HepG2 (cell line): Measurements from ENCODE around the gene PTPRM. TPM values are rescaled to one million over a fixed set of nuclear protein-coding genes. Genes with fewer than 3 reads are reported as not detected.

Experiments
- ATAC-seq: fragments of 200-7000 bp; cut with Tn5 transposase; 3 replicates; pipeline ENCODE4 v1.9.1; 2020; ENCODE audit warnings: mild to moderate bottlenecking, moderate library complexity
- BruUV-seq: library from RNA; stranded (reverse); fragments of 400-500 nt; replicated peaks from 2 replicates; lab custom pipeline; 2021; lab: Mats Ljungman, UMichigan
- CTCF ChIA-PET: fragments of 300-600 bp; formaldehyde crosslinking; extraction: SDS; loops from one replicate; lab custom pipeline; 2021; ENCODE audit warnings: low total read pairs, inconsistent platforms, low intra/inter-chr PET ratio; lab: Yijun Ruan, JAX
- POLR2A ChIA-PET: fragments of 350-600 bp; sonication (Branson Sonifier 250); formaldehyde crosslinking; loops from one replicate; lab custom pipeline; 2020; ENCODE audit warnings: antibody characterized with exemption, inconsistent platforms; lab: Yijun Ruan, JAX
- DNase-seq: peaks from one replicate; pipeline ENCODE4 v3.0.0-alpha.2; 2015; ENCODE audit warnings: low spot score
- FAIRE-seq: peaks from 3 replicates; lab custom pipeline; 2011; peaks lifted over from hg19 to GRCh38; lab: Jason Lieb, UNC
- H2AFZ ChIP-seq: one replicate; pipeline ENCODE4 v1.6.1; 2011; ENCODE audit warnings: low read length, inconsistent platforms
- H3K27ac ChIP-seq: fragments of 300-600 bp; 3 replicates; pipeline ENCODE4 v1.8.0; 2011; ENCODE audit warnings: mixed run types, mild to moderate bottlenecking, mixed read lengths, low read length, inconsistent platforms; ENCODE audit not compliant: insufficient read depth; ENCODE audit errors: extremely low read length
- H3K27me3 ChIP-seq, 2 experiments: fragments of 200-600 bp in 1 of 2; 2 replicates in 1 of 2; 3 replicates in 1 of 2; pipeline versions ENCODE4 v1.6.0 to v1.8.0; 2011; ENCODE audit warnings: low read length in 2 of 2, mild to moderate bottlenecking in 2 of 2, moderate library complexity in 2 of 2, inconsistent platforms in 1 of 2; ENCODE audit not compliant: insufficient read depth in 2 of 2, control insufficient read depth in 1 of 2
- H3K36me3 ChIP-seq, 2 experiments: fragments of 200-600 bp in 1 of 2; replicated peaks in 1 of 2; 2 replicates in 1 of 2; 3 replicates in 1 of 2; pipeline versions ENCODE4 v1.5.1 to v1.8.0; 2011; ENCODE audit warnings: low read length in 2 of 2, inconsistent platforms in 1 of 2; ENCODE audit not compliant: insufficient read depth in 2 of 2, control insufficient read depth in 1 of 2
- H3K4me1 ChIP-seq: 2 replicates; pipeline ENCODE4 v1.5.1; 2012; ENCODE audit warnings: low read length, inconsistent platforms; ENCODE audit not compliant: insufficient read depth
- H3K4me2 ChIP-seq: 2 replicates; pipeline ENCODE4 v1.6.0; 2011; ENCODE audit warnings: low read depth, low read length, inconsistent platforms
- H3K4me3 ChIP-seq, 3 experiments: fragments of 200-600 bp in 1 of 3; sonication (generic), shearing (Covaris generic) in 1 of 3; replicated peaks in 1 of 3; 2 replicates each; pipeline ENCODE4 v1.5.1; 2011 to 2016; ENCODE audit warnings: low read length in 3 of 3, inconsistent platforms in 2 of 3, low read depth in 2 of 3, mild to moderate bottlenecking in 2 of 3, control low read depth in 1 of 3, mixed read lengths in 1 of 3; ENCODE audit not compliant: insufficient read depth in 1 of 3
- H3K79me2 ChIP-seq: one replicate; pipeline ENCODE4 v1.6.1; 2011; ENCODE audit warnings: low read length, inconsistent platforms; ENCODE audit not compliant: insufficient read depth
- H3K9ac ChIP-seq: 2 replicates; pipeline ENCODE4 v1.6.0; 2011; ENCODE audit warnings: mild to moderate bottlenecking, low read depth, low read length, inconsistent platforms; ENCODE audit not compliant: insufficient read depth
- H3K9me3 ChIP-seq: 2 replicates; pipeline ENCODE4 v1.5.1; 2012; ENCODE audit warnings: mild to moderate bottlenecking, low read length
- H4K20me1 ChIP-seq: 2 replicates; pipeline ENCODE4 v1.6.0; 2011; ENCODE audit warnings: inconsistent platforms, mild to moderate bottlenecking, low read length, moderate library complexity; ENCODE audit not compliant: insufficient read depth
- TOPORS ChIP-seq: sonication (generic); formaldehyde crosslinking; IDR thresholded peaks from 2 replicates; pipeline ENCODE4 v1.8.0; 2023; ENCODE audit warnings: mild to moderate bottlenecking, missing genetic modification reagents
- ZBTB7B ChIP-seq: sonication (generic); formaldehyde crosslinking; IDR thresholded peaks from 2 replicates; pipeline ENCODE4 v1.4.0; 2020; ENCODE audit warnings: missing genetic modification reagents
- ZKSCAN5 ChIP-seq: sonication (generic); formaldehyde crosslinking; IDR thresholded peaks from 2 replicates; pipeline ENCODE4 v1.5.1; 2020; ENCODE audit warnings: mild to moderate bottlenecking, missing genetic modification reagents
- ZNF3 ChIP-seq: IDR thresholded peaks from 2 replicates; pipeline ENCODE4 v1.7.0; 2017; ENCODE audit warnings: inconsistent platforms
- WGBS: methylation state at CpG from one replicate; pipeline ENCODE4 v1.1.6; 2017; ENCODE audit warnings: low lambda C conversion rate; 5-methylcytosine and 5-hydroxymethylcytosine counted together
- in situ Hi-C: cut with HindIII; loops from 2 replicates; pipeline ENCODE4 v1.10.0; 2017; ENCODE audit warnings: low pct_unique_long_range_greater_than_20kb; ENCODE audit not compliant: extremely low pct_ligation_motif_present
- intact Hi-C: fragments of 100-400 bp; cut with micrococcal nuclease; formaldehyde crosslinking; loops from one replicate; pipeline ENCODE4 v1.10.0; 2022; ENCODE audit not compliant: unreplicated experiment
- polyA plus RNA-seq, 8 experiments: library from polyadenylated mRNA; depleted of rRNA in 3 of 8; stranded (reverse) in 7 of 8; unstranded in 1 of 8; fragments of >200 nt; fragmentation: Illumina TruSeq in 4 of 8; extraction: Trizol in 4 of 8; gene quantifications; 2 replicates each; pipeline versions ENCODE4 v1.2.1 to v1.2.3, GENCODE V29; 2011 to 2016; ENCODE audit warnings: low read depth in 4 of 8, missing spikeins in 1 of 8, mixed read lengths in 1 of 8; ENCODE audit not compliant: insufficient read depth in 1 of 8
- total RNA-seq, 5 experiments: library from RNA; depleted of rRNA; stranded (reverse); fragments of >200 nt; fragmentation: Illumina TruSeq; extraction: Trizol; gene quantifications; 2 replicates each; pipeline ENCODE4 v1.2.3, GENCODE V29; 2016; ENCODE audit warnings: low read depth in 1 of 5
- TF ChIP-seq, protein P1 (sequence below): sonication (generic); formaldehyde crosslinking; IDR thresholded peaks from 2 replicates; pipeline ENCODE4 v1.9.0; 2021; ENCODE audit warnings: mild to moderate bottlenecking, missing genetic modification reagents
- TF ChIP-seq, protein P2 (sequence below): sonication (generic); formaldehyde crosslinking; IDR thresholded peaks from 2 replicates; pipeline ENCODE4 v1.4.0; 2020; ENCODE audit warnings: missing genetic modification reagents
- TF ChIP-seq, protein P3 (sequence below): sonication (generic); formaldehyde crosslinking; IDR thresholded peaks from 2 replicates; pipeline ENCODE4 v1.4.0; 2020; ENCODE audit warnings: missing genetic modification reagents, borderline replicate concordance

Gene PTPRM
- total and polyA plus RNA-seq, 2 of the 13 experiments (the other 11 are each of a cell fraction or from before 2014, with no cell fraction given) = 12.6 to 108 TPM

GRCh38 chr18:8095947-8096570 lies 528.9 kb downstream of the PTPRM start:
- H3K36me3 ChIP-seq = peaks cover 0 to 2% of the 10 kb centered on the region in 2 experiments; a peak in 2 of 5 replicates
- TF ChIP-seq, protein P1, sequence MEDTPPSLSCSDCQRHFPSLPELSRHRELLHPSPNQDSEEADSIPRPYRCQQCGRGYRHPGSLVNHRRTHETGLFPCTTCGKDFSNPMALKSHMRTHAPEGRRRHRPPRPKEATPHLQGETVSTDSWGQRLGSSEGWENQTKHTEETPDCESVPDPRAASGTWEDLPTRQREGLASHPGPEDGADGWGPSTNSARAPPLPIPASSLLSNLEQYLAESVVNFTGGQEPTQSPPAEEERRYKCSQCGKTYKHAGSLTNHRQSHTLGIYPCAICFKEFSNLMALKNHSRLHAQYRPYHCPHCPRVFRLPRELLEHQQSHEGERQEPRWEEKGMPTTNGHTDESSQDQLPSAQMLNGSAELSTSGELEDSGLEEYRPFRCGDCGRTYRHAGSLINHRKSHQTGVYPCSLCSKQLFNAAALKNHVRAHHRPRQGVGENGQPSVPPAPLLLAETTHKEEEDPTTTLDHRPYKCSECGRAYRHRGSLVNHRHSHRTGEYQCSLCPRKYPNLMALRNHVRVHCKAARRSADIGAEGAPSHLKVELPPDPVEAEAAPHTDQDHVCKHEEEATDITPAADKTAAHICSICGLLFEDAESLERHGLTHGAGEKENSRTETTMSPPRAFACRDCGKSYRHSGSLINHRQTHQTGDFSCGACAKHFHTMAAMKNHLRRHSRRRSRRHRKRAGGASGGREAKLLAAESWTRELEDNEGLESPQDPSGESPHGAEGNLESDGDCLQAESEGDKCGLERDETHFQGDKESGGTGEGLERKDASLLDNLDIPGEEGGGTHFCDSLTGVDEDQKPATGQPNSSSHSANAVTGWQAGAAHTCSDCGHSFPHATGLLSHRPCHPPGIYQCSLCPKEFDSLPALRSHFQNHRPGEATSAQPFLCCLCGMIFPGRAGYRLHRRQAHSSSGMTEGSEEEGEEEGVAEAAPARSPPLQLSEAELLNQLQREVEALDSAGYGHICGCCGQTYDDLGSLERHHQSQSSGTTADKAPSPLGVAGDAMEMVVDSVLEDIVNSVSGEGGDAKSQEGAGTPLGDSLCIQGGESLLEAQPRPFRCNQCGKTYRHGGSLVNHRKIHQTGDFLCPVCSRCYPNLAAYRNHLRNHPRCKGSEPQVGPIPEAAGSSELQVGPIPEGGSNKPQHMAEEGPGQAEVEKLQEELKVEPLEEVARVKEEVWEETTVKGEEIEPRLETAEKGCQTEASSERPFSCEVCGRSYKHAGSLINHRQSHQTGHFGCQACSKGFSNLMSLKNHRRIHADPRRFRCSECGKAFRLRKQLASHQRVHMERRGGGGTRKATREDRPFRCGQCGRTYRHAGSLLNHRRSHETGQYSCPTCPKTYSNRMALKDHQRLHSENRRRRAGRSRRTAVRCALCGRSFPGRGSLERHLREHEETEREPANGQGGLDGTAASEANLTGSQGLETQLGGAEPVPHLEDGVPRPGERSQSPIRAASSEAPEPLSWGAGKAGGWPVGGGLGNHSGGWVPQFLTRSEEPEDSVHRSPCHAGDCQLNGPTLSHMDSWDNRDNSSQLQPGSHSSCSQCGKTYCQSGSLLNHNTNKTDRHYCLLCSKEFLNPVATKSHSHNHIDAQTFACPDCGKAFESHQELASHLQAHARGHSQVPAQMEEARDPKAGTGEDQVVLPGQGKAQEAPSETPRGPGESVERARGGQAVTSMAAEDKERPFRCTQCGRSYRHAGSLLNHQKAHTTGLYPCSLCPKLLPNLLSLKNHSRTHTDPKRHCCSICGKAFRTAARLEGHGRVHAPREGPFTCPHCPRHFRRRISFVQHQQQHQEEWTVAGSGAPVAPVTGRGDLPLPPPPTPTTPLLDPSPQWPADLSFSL (CRISPR knock-in tag) = no peak
- no peak for TF ChIP-seq TOPORS (CRISPR knock-in tag)
- no peak for TF ChIP-seq ZNF3 (CRISPR knock-in tag)
- TF ChIP-seq, protein P2, sequence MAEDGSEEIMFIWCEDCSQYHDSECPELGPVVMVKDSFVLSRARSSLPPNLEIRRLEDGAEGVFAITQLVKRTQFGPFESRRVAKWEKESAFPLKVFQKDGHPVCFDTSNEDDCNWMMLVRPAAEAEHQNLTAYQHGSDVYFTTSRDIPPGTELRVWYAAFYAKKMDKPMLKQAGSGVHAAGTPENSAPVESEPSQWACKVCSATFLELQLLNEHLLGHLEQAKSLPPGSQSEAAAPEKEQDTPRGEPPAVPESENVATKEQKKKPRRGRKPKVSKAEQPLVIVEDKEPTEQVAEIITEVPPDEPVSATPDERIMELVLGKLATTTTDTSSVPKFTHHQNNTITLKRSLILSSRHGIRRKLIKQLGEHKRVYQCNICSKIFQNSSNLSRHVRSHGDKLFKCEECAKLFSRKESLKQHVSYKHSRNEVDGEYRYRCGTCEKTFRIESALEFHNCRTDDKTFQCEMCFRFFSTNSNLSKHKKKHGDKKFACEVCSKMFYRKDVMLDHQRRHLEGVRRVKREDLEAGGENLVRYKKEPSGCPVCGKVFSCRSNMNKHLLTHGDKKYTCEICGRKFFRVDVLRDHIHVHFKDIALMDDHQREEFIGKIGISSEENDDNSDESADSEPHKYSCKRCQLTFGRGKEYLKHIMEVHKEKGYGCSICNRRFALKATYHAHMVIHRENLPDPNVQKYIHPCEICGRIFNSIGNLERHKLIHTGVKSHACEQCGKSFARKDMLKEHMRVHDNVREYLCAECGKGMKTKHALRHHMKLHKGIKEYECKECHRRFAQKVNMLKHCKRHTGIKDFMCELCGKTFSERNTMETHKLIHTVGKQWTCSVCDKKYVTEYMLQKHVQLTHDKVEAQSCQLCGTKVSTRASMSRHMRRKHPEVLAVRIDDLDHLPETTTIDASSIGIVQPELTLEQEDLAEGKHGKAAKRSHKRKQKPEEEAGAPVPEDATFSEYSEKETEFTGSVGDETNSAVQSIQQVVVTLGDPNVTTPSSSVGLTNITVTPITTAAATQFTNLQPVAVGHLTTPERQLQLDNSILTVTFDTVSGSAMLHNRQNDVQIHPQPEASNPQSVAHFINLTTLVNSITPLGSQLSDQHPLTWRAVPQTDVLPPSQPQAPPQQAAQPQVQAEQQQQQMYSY (CRISPR knock-in tag) = no peak
- TF ChIP-seq, protein P3, sequence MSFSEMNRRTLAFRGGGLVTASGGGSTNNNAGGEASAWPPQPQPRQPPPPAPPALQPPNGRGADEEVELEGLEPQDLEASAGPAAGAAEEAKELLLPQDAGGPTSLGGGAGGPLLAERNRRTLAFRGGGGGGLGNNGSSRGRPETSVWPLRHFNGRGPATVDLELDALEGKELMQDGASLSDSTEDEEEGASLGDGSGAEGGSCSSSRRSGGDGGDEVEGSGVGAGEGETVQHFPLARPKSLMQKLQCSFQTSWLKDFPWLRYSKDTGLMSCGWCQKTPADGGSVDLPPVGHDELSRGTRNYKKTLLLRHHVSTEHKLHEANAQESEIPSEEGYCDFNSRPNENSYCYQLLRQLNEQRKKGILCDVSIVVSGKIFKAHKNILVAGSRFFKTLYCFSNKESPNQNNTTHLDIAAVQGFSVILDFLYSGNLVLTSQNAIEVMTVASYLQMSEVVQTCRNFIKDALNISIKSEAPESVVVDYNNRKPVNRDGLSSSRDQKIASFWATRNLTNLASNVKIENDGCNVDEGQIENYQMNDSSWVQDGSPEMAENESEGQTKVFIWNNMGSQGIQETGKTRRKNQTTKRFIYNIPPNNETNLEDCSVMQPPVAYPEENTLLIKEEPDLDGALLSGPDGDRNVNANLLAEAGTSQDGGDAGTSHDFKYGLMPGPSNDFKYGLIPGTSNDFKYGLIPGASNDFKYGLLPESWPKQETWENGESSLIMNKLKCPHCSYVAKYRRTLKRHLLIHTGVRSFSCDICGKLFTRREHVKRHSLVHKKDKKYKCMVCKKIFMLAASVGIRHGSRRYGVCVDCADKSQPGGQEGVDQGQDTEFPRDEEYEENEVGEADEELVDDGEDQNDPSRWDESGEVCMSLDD = no peak
- TF ChIP-seq ZKSCAN5 (CRISPR knock-in tag) = no peak
- no peak for TF ChIP-seq ZBTB7B
- TF ChIP-seq, all 625 proteins: peak for 0
- no peak for DNase-seq
- H3K79me2 ChIP-seq = no peaks in the 10 kb centered on the region
- H3K9me3 ChIP-seq = no peaks in the 10 kb centered on the region
- no peaks in the 10 kb centered on the region for H4K20me1 ChIP-seq
- 96% methylated on average over 10 of the region's 10 CpGs for WGBS
- no peak for FAIRE-seq
- H3K27ac ChIP-seq = no peak overlapping the region
- in situ Hi-C loops (no loop called here), intact Hi-C loops (no loop called here)
- H3K4me1 ChIP-seq = no peaks in the 10 kb centered on the region
- H3K9ac ChIP-seq = no peak overlapping the region
- H3K4me3 ChIP-seq = no peak overlapping the region
- no peaks in the 10 kb centered on the region for H3K27me3 ChIP-seq
- H3K4me2 ChIP-seq = no peak overlapping the region
- ChIA-PET POLR2A (no interaction called here), CTCF (no interaction called here)
- no TSS peak for BruUV-seq
- H2AFZ ChIP-seq = no peak overlapping the region
- ATAC-seq = no peak
